ENCODE results near the gene ALDOB.
A peak's percentile ranks its signal among the peaks of the same experiment; 100 is the strongest.

Gene ALDOB

GRCh38 chr9:101381833-101382342, 53.7 kb downstream of the ALDOB start:
- no peak for DNase-seq

- DNase-seq = no peak
Observed at GRCh38 chr9:101381118-101381517, 54.5 kb downstream of the ALDOB start.

GRCh38 chr9:101380295-101380694, 55.3 kb downstream of the ALDOB start:
- DNase-seq = no peak

GRCh38 chr9:101376111-101376848, 59.3 kb downstream of the ALDOB start:
- peak; percentile 96 for DNase-seq

- peak; percentile 53 for DNase-seq
Observed at GRCh38 chr9:101375546-101375945, 60.0 kb downstream of the ALDOB start.

- no peak for DNase-seq
Observed at GRCh38 chr9:101372327-101373118, 63.1 kb downstream of the ALDOB start.

- DNase-seq = no peak
Observed at GRCh38 chr9:101371813-101372212, 63.8 kb downstream of the ALDOB start.
